HG03520 (cell line): ENCODE results near the gene PRTG.
"Not testable (repeated sequence)": the region's sequence is repeated elsewhere in the genome, so short reads cannot be mapped to it uniquely, and the experiment has no call there.

Experiments used
- ATAC-seq: cut with Tn5 transposase; IDR thresholded peaks from one replicate; pipeline ENCODE4 v1.9.1; 2021; ENCODE audit warnings: mild to moderate bottlenecking, moderate library complexity; ENCODE audit not compliant: unreplicated experiment

PRTG gene

GRCh38 chr15:55703873-55704301, 39.1 kb downstream of the PRTG start:
- ATAC-seq, result no peak

- ATAC-seq, result no peak
These were observed 42.1 kb downstream of the PRTG start for GRCh38 chr15:55700876-55701275.

GRCh38 chr15:55698653-55699052, 44.3 kb downstream of the PRTG start:
- ATAC-seq, result no peak

GRCh38 chr15:55696221-55696620, 46.7 kb downstream of the PRTG start:
- no peak for ATAC-seq

- ATAC-seq, result no peak
These were observed 47.5 kb downstream of the PRTG start for GRCh38 chr15:55695432-55695831.

- peak; percentile 96 for ATAC-seq
These were observed 48.3 kb downstream of the PRTG start for GRCh38 chr15:55694652-55695150.

GRCh38 chr15:55693116-55693515, 49.8 kb downstream of the PRTG start:
- ATAC-seq, result not testable (repeated sequence)

GRCh38 chr15:55687792-55688191, 55.2 kb downstream of the PRTG start:
- ATAC-seq, result no peak

GRCh38 chr15:55685286-55685685, 57.7 kb downstream of the PRTG start:
- peak; percentile 83 for ATAC-seq

GRCh38 chr15:55683376-55683775, 59.6 kb downstream of the PRTG start:
- ATAC-seq, result no peak

GRCh38 chr15:55681631-55682030, 61.3 kb downstream of the PRTG start:
- ATAC-seq, result peak; percentile 63

GRCh38 chr15:55676507-55676906, 66.4 kb downstream of the PRTG start:
- ATAC-seq, result no peak

- no peak for ATAC-seq
These were observed 69.7 kb downstream of the PRTG start for GRCh38 chr15:55673287-55673686.

GRCh38 chr15:55669270-55669669, 73.7 kb downstream of the PRTG start:
- no peak for ATAC-seq

- no peak for ATAC-seq
These were observed 77.2 kb downstream of the PRTG start for GRCh38 chr15:55665605-55666227.

GRCh38 chr15:55661428-55661827, 81.5 kb downstream of the PRTG start:
- ATAC-seq, result no peak

GRCh38 chr15:55660153-55660552, 82.8 kb downstream of the PRTG start:
- ATAC-seq, result no peak

- ATAC-seq, result no peak
These were observed 83.5 kb downstream of the PRTG start for GRCh38 chr15:55659481-55659880.

- ATAC-seq, result no peak
These were observed 84.1 kb downstream of the PRTG start for GRCh38 chr15:55658886-55659285.

- no peak for ATAC-seq
These were observed 88.4 kb downstream of the PRTG start for GRCh38 chr15:55654561-55655031.

- no peak for ATAC-seq
These were observed 90.0 kb downstream of the PRTG start for GRCh38 chr15:55652909-55653495.

- no peak for ATAC-seq
These were observed 90.6 kb downstream of the PRTG start for GRCh38 chr15:55652359-55652758.

GRCh38 chr15:55649058-55649423, 93.9 kb downstream of the PRTG start:
- no peak for ATAC-seq
